Left cardiac atrium (tissue), 2 donors: ENCODE results near the gene TSC22D4. TPM values are rescaled to one million over a fixed set of nuclear protein-coding genes. Genes with fewer than 3 reads are reported as not detected.

Source experiments
- total RNA-seq, 2 donors: library from RNA; stranded (reverse); fragmentation: NEBNext Ultra II Directional; extraction: Animal tissue kit (Norgen Biotek cat#: 25700); gene quantifications; one replicate each; pipeline ENCODE4 v1.2.1, GENCODE V29; 2021
- donor health status: DM: no; HTN: yes; CAD: no; lungs with severe emphysema.
- donor health status: DM: yes; HTN: yes; CAD: no.

The TSC22D4 gene
- total RNA-seq, 2 donors from 2014 or later = 31.3 to 36.2 TPM

Other genes with a start within 250 kb of the TSC22D4 start
- not detected for gene SPDYE3, start 171.5 kb downstream of the TSC22D4 start, total RNA-seq
- gene PILRB, start 121.1 kb downstream of the TSC22D4 start, total RNA-seq = 10 to 100 TPM; 11.6 to 12.5 TPM
- gene PILRA, start 105.7 kb downstream of the TSC22D4 start, total RNA-seq = 1 to 10 TPM; 3.7 to 6.5 TPM
- 1 to 10 TPM; 3.6 to 4.9 TPM for gene ZCWPW1, start 50.5 kb downstream of the TSC22D4 start, total RNA-seq
- gene MEPCE, start 49.4 kb downstream of the TSC22D4 start, total RNA-seq = 10 to 100 TPM; 20.9 to 23.9 TPM
- 10 to 100 TPM; 15.5 to 19.8 TPM for gene PPP1R35, start 42.7 kb downstream of the TSC22D4 start, total RNA-seq
- gene SPACDR, start 15.0 kb downstream of the TSC22D4 start, total RNA-seq = under 1 TPM; 0.38 to 0.73 TPM
- under 1 TPM; 0.59 to 0.97 TPM for gene NYAP1, start 4.7 kb upstream of the TSC22D4 start, total RNA-seq
- 10 to 100 TPM; 21.0 to 24.3 TPM for gene AGFG2, start 60.0 kb upstream of the TSC22D4 start, total RNA-seq
- gene SAP25, start 94.7 kb upstream of the TSC22D4 start, total RNA-seq = 1 to 10 TPM in 1 of 2 donors, under 1 TPM in 1; 0.58 to 1.5 TPM
- gene LRCH4, start 106.9 kb upstream of the TSC22D4 start, total RNA-seq = 10 to 100 TPM; 28.2 to 32.6 TPM
- under 1 TPM; 0.31 to 0.62 TPM for gene FBXO24, start 107.1 kb upstream of the TSC22D4 start, total RNA-seq
- 10 to 100 TPM; 51.8 to 96.5 TPM for gene PCOLCE, start 123.1 kb upstream of the TSC22D4 start, total RNA-seq
- gene MOSPD3, start 133.3 kb upstream of the TSC22D4 start, total RNA-seq = 10 to 100 TPM; 11.0 to 13.3 TPM
- under 1 TPM; 0.29 to 0.79 TPM for gene TFR2, start 162.3 kb upstream of the TSC22D4 start, total RNA-seq
- not detected for gene ACTL6B, start 177.2 kb upstream of the TSC22D4 start, total RNA-seq
- 100 to 1,000 TPM; 125 to 153 TPM for gene GNB2, start 194.5 kb upstream of the TSC22D4 start, total RNA-seq
- gene GIGYF1, start 215.0 kb upstream of the TSC22D4 start, total RNA-seq = 10 to 100 TPM; 25.8 to 31.0 TPM
- gene POP7, start 226.9 kb upstream of the TSC22D4 start, total RNA-seq = 10 to 100 TPM; 23.2 to 29.0 TPM
- gene EPO, start 241.3 kb upstream of the TSC22D4 start, total RNA-seq = not detected